ENCODE data around the gene CDK6.
"Not testable (repeated sequence)": the region's sequence is repeated elsewhere in the genome, so short reads cannot be mapped to it uniquely, and the experiment has no call there.

CDK6 gene

DNA sequence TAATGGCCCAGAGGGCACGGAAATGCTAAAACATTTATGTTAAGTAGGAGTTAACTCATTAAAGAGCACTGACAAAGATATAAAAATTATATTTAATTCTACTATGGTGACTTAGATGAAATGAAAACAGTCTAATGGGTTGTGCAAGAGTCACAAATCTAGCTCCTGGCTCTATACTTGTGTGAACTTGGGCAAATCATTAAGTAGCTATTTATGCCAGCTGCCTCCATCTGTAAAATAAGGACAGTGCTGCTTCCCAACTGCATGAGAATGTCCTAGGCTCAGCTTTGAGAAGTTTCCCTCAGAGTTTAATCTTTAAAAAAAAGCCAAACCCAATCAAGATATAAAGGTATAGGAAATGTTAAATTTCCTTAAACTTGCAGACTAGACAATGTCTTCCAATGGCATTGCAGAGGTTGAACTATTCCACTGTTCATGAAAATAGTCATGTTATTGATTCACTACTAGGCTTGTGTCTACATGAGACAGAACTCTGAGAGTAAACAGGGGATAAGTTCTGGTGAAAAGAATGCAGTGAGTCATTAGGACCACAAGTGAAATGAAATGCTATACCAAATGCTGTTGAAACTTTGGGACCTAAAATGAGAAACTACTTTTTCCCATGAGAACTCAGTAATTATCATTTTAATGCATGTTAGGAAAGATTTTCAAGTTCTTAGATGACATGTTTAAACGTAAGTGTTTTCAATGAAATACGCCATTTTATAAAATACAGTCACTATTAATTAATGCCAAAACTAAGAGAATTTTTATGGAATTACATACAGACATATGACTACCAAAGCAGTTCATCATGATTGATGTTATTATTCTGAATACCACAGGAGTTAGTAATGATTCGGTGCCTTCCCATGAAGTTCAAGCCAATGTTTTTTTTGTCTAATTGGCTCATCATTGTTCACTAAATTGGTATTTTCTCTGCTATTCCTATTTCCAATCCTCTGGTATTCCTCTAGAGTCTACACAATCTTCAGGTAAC lies 84.2 kb downstream of the CDK6 start:
- FAIRE-seq (no peak), DNase-seq (ENCODE audit: insufficient read length) (no peak)
- TF ChIP-seq POLR2A (IDR thresholded peaks at IDR 0.05; ENCODE audit: low read depth, low read length) = no peak
- TF ChIP-seq TAF1 (IDR thresholded peaks at IDR 0.05; ENCODE audit: borderline replicate concordance, low read depth, low read length) = no peak
- no peak for TF ChIP-seq POLR2AphosphoS5 (IDR thresholded peaks at IDR 0.05; ENCODE audit: low read depth, low read length)

DNA sequence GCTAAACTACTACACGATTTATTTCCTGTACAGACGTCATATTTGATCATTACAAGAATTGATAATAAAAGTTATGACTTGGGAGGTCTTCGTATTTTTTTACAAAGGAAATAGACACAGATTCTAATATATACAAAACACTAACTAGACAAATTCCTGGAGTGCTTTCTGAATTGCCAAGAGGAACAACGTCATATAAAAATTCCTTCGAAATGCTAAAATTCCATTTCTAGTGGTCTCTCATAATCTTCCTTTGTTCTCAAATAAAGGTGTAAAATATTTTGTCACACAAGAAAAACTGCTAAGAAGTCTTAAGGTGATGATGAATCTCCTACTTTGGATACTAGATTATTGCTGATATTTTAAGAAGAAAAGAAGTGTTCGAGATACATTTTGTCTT lies 85.4 kb downstream of the CDK6 start:
- no peak for DNase-seq (ENCODE audit: insufficient read length)
- FAIRE-seq = no peak
- TF ChIP-seq POLR2AphosphoS5 (IDR thresholded peaks at IDR 0.05; ENCODE audit: low read depth, low read length) = no peak
- TF ChIP-seq POLR2A (IDR thresholded peaks at IDR 0.05; ENCODE audit: low read depth, low read length) = no peak
- TF ChIP-seq TAF1 (IDR thresholded peaks at IDR 0.05; ENCODE audit: borderline replicate concordance, low read depth, low read length) = no peak

DNA sequence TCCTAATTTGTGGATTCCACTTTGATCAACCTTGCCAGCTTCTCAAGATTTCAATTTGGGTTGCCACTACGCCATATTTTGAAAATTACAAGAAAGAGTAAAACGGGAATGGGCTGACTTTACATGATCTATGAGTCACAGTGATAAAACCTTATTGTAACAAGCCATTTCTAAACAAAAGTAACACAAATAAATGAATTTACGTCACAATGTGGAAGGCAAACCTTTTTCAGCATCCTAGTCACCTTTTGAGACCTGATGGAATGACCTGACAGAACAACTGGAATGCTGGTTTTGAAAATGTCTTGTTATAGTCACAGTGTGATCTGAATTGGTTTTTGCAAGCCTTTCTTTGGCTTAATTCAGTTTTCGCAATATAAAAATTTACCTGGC lies 85.9 kb downstream of the CDK6 start:
- DNase-seq (ENCODE audit: insufficient read length) (no peak), FAIRE-seq (no peak)
- TF ChIP-seq TAF1 (IDR thresholded peaks at IDR 0.05; ENCODE audit: borderline replicate concordance, low read depth, low read length) (no peak), POLR2AphosphoS5 (IDR thresholded peaks at IDR 0.05; ENCODE audit: low read depth, low read length) (no peak), POLR2A (IDR thresholded peaks at IDR 0.05; ENCODE audit: low read depth, low read length) (no peak)

DNA sequence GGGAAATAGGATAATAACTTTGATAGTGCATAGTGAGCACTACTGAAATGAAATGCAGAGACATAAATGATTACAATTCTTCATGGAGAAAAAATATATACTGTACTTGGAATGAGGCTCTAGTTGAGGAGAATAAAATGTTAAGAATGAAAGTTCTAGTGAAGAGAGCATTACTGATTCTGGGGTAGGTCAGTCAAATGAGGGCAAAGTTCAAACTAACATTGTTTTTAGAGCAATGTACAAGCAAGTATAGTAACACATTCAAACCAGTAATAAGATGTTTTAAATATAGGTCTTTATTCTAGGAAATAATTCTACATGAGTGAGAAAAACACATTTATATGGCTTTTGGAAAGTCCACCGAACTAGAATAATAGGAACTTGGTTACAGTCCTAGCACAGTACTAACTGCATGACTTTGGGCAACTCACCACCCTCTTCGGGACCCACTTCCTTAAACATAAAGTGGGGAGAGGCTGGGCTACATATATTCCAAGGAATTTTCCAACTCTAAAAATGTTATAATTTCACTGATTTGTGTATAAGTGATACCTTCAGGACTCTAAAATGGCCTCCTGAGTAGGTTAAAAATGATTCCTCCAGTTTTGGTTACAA lies 86.4 kb downstream of the CDK6 start:
- no peak for DNase-seq (ENCODE audit: insufficient read length)
- FAIRE-seq = no peak
- TF ChIP-seq POLR2A (IDR thresholded peaks at IDR 0.05; ENCODE audit: low read depth, low read length) (no peak), POLR2AphosphoS5 (IDR thresholded peaks at IDR 0.05; ENCODE audit: low read depth, low read length) (no peak), TAF1 (IDR thresholded peaks at IDR 0.05; ENCODE audit: borderline replicate concordance, low read depth, low read length) (no peak)

DNA sequence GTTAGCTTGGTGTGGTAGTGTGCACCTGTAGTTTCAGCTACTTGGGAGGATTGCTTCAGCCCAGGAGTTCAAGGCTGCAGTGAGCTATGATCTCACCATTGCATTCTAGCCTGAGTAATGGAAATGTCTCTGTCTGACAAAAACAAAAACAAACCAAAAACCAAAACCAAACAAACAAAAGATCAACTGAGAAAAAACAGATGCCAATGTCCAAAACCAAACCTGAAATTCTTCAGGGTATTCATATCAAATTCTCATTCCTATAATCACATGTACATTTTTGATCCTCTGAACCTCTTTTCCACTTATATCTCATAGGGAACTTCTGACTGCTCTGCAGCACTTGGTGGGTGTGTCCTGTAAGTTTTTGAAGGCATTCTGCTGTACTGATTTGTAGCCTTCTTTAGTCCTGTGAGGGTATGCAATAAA lies 87.0 kb downstream of the CDK6 start:
- FAIRE-seq (no peak), DNase-seq (ENCODE audit: insufficient read length) (no peak)
- TF ChIP-seq POLR2AphosphoS5 (IDR thresholded peaks at IDR 0.05; ENCODE audit: low read depth, low read length) = no peak
- no peak for TF ChIP-seq POLR2A (IDR thresholded peaks at IDR 0.05; ENCODE audit: low read depth, low read length)
- TF ChIP-seq TAF1 (IDR thresholded peaks at IDR 0.05; ENCODE audit: borderline replicate concordance, low read depth, low read length) = no peak

DNA sequence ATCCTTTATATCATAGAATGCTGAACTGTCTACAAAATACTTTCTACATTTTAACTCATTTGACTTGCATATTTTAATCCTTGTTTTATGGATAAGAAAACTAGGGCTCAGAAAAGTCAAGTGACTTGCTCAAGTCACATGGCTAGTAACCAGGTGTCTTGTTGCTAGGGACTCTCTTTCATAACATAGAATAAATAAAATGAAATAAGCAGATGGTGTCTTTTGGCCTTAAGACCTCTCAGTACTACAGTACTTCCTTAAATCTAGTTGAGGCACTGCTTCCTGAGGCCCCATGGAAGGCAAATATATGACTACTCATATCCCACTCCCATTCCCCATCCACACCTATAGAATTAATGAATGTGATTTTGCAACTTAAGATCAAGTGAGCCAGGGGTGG lies 87.9 kb downstream of the CDK6 start:
- FAIRE-seq = no peak
- TF ChIP-seq TAF1 (IDR thresholded peaks at IDR 0.05; ENCODE audit: borderline replicate concordance, low read depth, low read length) (no peak), POLR2A (IDR thresholded peaks at IDR 0.05; ENCODE audit: low read depth, low read length) (no peak), POLR2AphosphoS5 (IDR thresholded peaks at IDR 0.05; ENCODE audit: low read depth, low read length) (no peak)
- DNase-seq (ENCODE audit: insufficient read length) = no peak

DNA sequence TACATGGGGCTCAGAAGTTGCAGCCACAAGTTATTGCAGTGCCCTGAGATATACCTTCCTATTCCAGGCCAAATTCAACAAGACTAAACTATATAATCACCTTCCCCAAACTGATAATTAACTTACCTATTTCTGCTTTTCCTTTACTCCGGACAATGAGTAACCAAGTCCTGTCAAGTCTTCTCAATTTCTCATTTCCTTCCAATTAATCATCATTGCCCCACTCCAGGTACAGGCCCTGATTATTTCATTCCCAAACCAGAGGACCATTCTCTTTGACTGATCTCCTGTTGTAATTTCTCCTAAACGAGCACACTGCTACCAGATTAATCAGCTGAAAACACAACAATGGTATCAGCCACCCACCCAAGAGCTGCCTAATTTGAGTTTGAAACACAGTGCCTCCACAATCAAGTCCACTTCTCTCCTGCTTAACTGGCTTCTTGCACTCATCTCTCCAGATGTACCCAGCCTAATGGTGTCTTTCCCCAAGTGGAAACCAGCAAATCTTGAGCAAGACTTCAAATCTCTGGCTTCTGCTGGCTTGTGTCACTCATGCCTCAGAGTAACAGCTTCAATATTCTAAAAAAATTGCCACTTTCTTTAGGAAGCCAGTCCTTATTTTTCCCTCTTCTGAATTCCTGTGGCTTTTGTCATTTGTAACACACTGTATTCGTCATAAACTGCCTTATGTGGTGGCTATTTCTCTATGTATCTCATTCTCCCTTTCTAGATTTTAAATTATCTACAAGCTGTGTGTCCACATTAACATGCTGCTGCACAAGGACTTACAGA lies 89.1 kb downstream of the CDK6 start:
- FAIRE-seq (no peak), DNase-seq (ENCODE audit: insufficient read length) (no peak)
- no peak for TF ChIP-seq POLR2A (IDR thresholded peaks at IDR 0.05; ENCODE audit: low read depth, low read length)
- TF ChIP-seq TAF1 (IDR thresholded peaks at IDR 0.05; ENCODE audit: borderline replicate concordance, low read depth, low read length) = no peak
- no peak for TF ChIP-seq POLR2AphosphoS5 (IDR thresholded peaks at IDR 0.05; ENCODE audit: low read depth, low read length)

DNA sequence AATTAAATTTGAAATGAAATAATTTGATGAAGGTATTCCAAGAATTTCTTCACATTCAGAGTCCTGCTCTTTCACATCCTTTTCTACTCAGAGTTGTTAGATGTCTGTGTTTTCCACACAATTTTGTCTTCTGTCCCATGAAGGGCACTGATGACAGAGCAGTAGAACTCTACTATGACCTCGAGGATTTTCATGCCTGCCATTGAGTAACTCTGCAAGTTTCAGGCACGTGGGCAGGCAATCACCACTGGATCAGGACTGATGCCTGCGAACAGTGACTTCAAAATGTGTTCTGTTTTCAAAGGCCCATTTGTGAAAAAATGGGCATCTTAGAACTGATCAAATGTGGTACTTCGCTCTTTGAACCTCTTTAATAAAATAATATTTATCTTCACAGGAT lies 91.1 kb downstream of the CDK6 start:
- DNase-seq (ENCODE audit: insufficient read length) = no peak
- no peak for TF ChIP-seq POLR2AphosphoS5 (IDR thresholded peaks at IDR 0.05; ENCODE audit: low read depth, low read length)
- no peak for TF ChIP-seq POLR2A (IDR thresholded peaks at IDR 0.05; ENCODE audit: low read depth, low read length)
- TF ChIP-seq TAF1 (IDR thresholded peaks at IDR 0.05; ENCODE audit: borderline replicate concordance, low read depth, low read length) = no peak
- FAIRE-seq = no peak

DNA sequence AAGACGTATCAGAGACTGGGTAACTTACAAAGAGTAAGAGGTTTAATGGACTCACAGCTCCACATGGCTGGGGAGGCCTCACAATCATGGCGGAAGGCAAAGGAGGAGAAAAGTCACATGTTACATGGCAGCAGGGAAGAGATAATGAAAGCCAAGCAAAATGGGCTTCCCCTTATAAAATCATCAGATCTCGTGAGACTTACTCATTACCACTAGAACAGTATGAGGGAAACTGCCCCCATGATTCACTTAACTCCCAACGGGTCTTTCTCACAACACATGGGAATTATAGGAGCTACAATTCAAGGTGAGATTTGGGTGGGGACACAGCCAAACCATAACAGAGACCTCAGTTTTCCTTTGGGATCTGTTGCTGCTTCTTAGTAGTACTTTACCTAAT lies 92.2 kb downstream of the CDK6 start:
- not testable (repeated sequence) for FAIRE-seq; DNase-seq (ENCODE audit: insufficient read length)

DNA sequence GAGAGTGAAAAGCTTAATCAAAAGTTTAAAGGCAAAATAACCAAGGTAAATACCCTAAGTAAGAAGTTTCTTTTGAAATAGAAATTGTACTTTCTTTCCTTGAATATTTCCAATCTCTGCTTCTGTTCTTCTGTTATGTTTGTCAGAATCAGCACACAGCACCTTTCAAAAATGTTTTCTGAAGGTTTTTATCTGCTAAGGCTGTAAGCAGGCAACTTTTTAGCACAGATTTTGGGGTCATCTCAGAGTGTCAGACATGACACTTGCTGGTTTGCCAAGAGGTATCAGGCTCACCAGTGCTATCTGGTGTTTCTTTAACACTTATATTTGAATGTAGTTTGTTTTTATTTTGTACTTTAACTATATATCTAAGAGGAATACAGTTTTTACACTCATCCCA lies 94.2 kb downstream of the CDK6 start:
- TF ChIP-seq POLR2AphosphoS5 (IDR thresholded peaks at IDR 0.05; ENCODE audit: low read depth, low read length) (no peak), POLR2A (IDR thresholded peaks at IDR 0.05; ENCODE audit: low read depth, low read length) (no peak), TAF1 (IDR thresholded peaks at IDR 0.05; ENCODE audit: borderline replicate concordance, low read depth, low read length) (no peak)
- no peak for DNase-seq (ENCODE audit: insufficient read length)
- no peak for FAIRE-seq

DNA sequence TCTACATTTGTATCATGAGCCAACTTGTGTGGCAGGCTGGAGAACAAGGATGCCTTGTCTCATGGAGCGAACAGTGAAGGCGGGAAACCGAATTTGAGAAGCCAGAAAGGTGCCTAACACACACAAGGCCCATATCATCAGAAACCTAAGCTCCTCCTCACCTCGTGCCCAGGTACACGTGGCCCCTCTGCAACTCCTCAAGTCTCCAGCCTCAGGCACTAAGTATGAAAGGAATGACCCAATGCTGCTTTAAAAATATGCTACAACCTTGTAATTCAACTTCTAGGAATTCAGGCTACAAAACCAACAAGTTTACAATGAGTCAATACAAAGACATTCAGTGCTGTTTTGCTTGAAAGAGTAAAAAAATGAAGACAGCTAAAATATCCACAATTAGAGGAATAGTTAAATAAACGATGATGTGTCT lies 95.7 kb downstream of the CDK6 start:
- DNase-seq (ENCODE audit: insufficient read length) = no peak
- FAIRE-seq = no peak
- TF ChIP-seq POLR2A (IDR thresholded peaks at IDR 0.05; ENCODE audit: low read depth, low read length) (no peak), POLR2AphosphoS5 (IDR thresholded peaks at IDR 0.05; ENCODE audit: low read depth, low read length) (no peak), TAF1 (IDR thresholded peaks at IDR 0.05; ENCODE audit: borderline replicate concordance, low read depth, low read length) (no peak)
